ENCODE data around the gene FBXW2. TPM values are rescaled to one million over a fixed set of nuclear protein-coding genes. Genes with fewer than 3 reads are reported as not detected.
"Not testable (repeated sequence)": the region's sequence is repeated elsewhere in the genome, so short reads cannot be mapped to it uniquely, and the experiment has no call there.

Gene FBXW2
- total RNA-seq, 6 donors from 2014 or later = 42.2 to 149 (median 79.7) TPM

DNA sequence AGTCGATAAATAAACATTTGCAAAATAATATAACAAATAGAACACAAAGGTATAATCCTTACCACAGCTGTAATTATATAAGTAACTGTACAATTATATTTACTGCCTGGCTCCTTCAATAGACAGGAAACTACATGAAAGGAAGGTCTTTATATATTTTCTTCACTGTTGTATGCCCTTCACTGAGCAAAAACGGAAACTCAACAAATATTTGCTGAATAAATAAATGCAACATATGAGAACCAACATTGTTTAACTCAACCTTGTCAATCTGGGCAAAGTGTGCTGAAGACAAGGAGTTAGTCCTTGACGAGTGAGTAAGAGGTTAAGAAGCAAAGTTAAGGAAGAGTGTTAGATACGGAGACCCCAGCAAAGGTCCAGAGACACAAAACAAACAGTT is 26.9 kb upstream of the FBXW2 start:
- peaks cover 30 to 96% (median 56%) of the 10 kb centered on the region in 4 donors for H3K36me3 ChIP-seq
- 82 to 83% methylated on average over 4 of the region's 4 CpGs for WGBS, 2 donors

DNA sequence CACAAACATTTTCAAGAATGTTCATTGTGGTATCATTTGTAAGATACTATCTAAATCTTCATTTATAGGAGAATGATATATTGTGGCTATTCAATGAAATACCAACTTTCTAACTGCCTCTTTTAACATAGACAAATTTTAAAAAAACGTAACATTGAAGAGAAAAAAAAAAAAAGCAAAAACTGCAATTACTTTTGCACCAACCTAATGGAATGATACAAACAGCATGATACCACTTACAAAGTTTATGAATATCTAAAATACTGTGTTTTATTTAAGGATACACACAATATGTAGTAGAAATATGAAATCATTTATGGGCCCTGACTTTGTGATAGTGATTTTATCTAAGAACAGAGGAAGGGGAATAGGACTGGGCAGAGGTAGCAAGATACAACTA is 25.4 kb upstream of the FBXW2 start:
- no peak for TF ChIP-seq POLR2A (IDR thresholded peaks at IDR 0.05)
- no peak for TF ChIP-seq POLR2AphosphoS5 (IDR thresholded peaks at IDR 0.05)
- TF ChIP-seq EP300 (IDR thresholded peaks at IDR 0.05) = no peak
- TF ChIP-seq, protein P1, sequence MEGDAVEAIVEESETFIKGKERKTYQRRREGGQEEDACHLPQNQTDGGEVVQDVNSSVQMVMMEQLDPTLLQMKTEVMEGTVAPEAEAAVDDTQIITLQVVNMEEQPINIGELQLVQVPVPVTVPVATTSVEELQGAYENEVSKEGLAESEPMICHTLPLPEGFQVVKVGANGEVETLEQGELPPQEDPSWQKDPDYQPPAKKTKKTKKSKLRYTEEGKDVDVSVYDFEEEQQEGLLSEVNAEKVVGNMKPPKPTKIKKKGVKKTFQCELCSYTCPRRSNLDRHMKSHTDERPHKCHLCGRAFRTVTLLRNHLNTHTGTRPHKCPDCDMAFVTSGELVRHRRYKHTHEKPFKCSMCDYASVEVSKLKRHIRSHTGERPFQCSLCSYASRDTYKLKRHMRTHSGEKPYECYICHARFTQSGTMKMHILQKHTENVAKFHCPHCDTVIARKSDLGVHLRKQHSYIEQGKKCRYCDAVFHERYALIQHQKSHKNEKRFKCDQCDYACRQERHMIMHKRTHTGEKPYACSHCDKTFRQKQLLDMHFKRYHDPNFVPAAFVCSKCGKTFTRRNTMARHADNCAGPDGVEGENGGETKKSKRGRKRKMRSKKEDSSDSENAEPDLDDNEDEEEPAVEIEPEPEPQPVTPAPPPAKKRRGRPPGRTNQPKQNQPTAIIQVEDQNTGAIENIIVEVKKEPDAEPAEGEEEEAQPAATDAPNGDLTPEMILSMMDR (IDR thresholded peaks at IDR 0.05) = no peak
- ATAC-seq (ENCODE audit: low FRiP score in 2 of 2) (no peak), DNase-seq (no peak)
- H3K9me3 ChIP-seq = no peaks in the 10 kb centered on the region
- no peaks in the 10 kb centered on the region for H3K4me1 ChIP-seq
- H3K4me3 ChIP-seq = no peak overlapping the region
- 88 to 92% methylated on average over 1 of the region's 1 CpG for WGBS, 2 donors
- no peak overlapping the region for H3K27ac ChIP-seq
- peaks cover 27 to 87% (median 45%) of the 10 kb centered on the region in 4 donors for H3K36me3 ChIP-seq
- no peaks in the 10 kb centered on the region for H3K27me3 ChIP-seq

More for the DNA sequence above, 26.9 kb upstream of the FBXW2 start:
- H3K27ac ChIP-seq = no peak overlapping the region
- no peak for DNase-seq
- H3K9me3 ChIP-seq = no peaks in the 10 kb centered on the region
- no peak overlapping the region for H3K4me3 ChIP-seq
- no peak for TF ChIP-seq POLR2AphosphoS5 (IDR thresholded peaks at IDR 0.05)
- H3K4me1 ChIP-seq = no peaks in the 10 kb centered on the region
- no peak for ATAC-seq (ENCODE audit: low FRiP score in 2 of 2)
- no peaks in the 10 kb centered on the region for H3K27me3 ChIP-seq

DNA sequence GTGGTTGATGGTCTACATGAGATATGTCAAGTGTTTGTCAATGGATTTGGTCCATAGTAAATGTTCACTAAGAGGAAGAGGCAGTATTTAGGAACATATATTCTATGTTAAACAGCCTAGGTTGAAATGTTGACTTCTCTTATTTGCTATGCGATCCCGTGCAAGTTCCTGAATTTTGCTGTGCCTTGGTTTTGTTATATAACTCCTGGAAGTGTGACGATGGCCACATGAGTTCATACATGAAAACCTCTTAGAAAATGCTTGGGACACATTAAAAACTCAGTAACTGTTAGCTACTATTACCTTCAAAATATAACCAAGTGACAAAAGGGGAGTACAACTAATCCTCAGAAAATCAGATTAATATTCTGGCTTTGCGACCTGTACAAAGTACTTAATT is 21.9 kb upstream of the FBXW2 start:
- TF ChIP-seq POLR2AphosphoS5 (IDR thresholded peaks at IDR 0.05) (no peak), POLR2A (IDR thresholded peaks at IDR 0.05) (no peak), EP300 (IDR thresholded peaks at IDR 0.05) (no peak)
- TF ChIP-seq, protein P1 (IDR thresholded peaks at IDR 0.05) = no peak
- Histone ChIP-seq H3K27me3 (no peaks in the 10 kb centered on the region), H3K4me1 (no peaks in the 10 kb centered on the region), H3K4me3 (no peak overlapping the region), H3K9me3 (no peaks in the 10 kb centered on the region), H3K36me3 (peaks cover 17 to 52% (median 20%) of the 10 kb centered on the region in 4 donors), H3K27ac (no peak overlapping the region)
- no peak for DNase-seq
- WGBS, 2 donors = 94 to 97% methylated on average over 4 of the region's 4 CpGs
- ATAC-seq (ENCODE audit: low FRiP score in 2 of 2) = no peak

DNA sequence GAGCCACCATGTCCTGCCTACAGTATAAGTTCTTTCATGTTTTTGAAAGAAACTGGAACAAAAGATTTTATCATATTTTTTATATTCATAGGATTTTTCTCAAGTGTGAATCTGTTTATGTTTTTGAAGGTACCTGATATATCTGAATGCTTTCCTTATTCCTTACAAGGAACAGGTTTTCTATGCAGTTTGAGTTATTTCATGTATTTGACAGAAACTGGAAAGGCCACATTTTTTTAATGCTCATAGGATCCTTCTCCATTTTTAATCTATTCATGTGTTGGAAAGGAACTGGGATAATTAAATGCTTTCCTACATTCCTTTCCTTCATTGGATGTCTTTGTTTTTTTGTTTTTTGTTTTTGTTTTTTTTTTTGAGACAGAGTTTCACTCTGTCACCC is 15.7 kb upstream of the FBXW2 start:
- peaks cover 3 to 36% (median 11%) of the 10 kb centered on the region in 4 donors for H3K9me3 ChIP-seq
- H3K36me3 ChIP-seq = no peaks in the 10 kb centered on the region
- H3K27ac ChIP-seq = no peak overlapping the region
- no peaks in the 10 kb centered on the region for H3K27me3 ChIP-seq
- ATAC-seq (ENCODE audit: low FRiP score in 2 of 2) = no peak
- no peak for DNase-seq
- TF ChIP-seq POLR2AphosphoS5 (IDR thresholded peaks at IDR 0.05) (no peak), EP300 (IDR thresholded peaks at IDR 0.05) (no peak), POLR2A (IDR thresholded peaks at IDR 0.05) (no peak)
- TF ChIP-seq, protein P1 (IDR thresholded peaks at IDR 0.05) = no peak
- no peak overlapping the region for H3K4me3 ChIP-seq
- no peaks in the 10 kb centered on the region for H3K4me1 ChIP-seq

DNA sequence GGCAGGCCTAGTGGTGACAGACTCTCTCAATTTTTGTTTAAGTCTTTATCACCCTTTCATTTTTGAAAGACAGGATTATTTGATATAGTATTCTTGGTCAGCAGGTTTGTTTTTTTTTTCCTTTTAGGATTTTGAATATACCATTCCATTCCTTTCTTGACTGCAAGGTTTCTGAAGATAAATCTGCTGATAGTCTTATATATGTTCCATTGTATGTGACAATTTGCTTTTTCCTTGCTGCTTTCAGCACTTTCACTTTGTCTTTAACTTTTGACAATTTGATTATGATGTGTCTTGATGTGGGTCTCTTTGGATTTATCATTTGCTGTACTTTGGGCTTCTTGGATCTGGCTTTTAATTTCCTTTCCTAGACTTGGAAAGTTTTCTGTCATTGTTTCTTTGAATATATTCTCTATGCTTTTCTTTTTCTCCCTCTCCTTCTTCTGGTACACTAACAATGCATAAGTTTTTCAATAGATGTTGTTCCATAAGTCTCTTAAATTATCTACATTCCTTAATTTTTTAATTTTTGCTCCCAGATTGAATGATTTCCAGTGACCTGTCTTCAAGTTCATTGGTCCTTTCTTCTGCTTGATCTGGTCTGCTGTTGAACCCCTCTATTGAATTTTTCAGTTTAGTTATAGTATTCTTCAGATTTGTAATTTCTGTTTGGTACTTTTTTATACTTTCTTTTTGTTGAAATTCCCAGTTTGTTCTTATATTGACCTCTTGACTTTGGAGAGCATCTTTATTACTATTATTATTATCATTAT is 14.6 kb upstream of the FBXW2 start:
- Histone ChIP-seq H3K4me1 (no peaks in the 10 kb centered on the region), H3K36me3 (no peaks in the 10 kb centered on the region), H3K4me3 (no peak overlapping the region), H3K27me3 (no peaks in the 10 kb centered on the region), H3K9me3 (peaks cover 3 to 36% (median 11%) of the 10 kb centered on the region in 4 donors), H3K27ac (no peak overlapping the region)
- no peak for TF ChIP-seq POLR2AphosphoS5 (IDR thresholded peaks at IDR 0.05)
- TF ChIP-seq, protein P1 (IDR thresholded peaks at IDR 0.05) = no peak
- no peak for TF ChIP-seq POLR2A (IDR thresholded peaks at IDR 0.05)
- TF ChIP-seq EP300 (IDR thresholded peaks at IDR 0.05) = no peak
- DNase-seq (no peak), ATAC-seq (ENCODE audit: low FRiP score in 2 of 2) (no peak)

DNA sequence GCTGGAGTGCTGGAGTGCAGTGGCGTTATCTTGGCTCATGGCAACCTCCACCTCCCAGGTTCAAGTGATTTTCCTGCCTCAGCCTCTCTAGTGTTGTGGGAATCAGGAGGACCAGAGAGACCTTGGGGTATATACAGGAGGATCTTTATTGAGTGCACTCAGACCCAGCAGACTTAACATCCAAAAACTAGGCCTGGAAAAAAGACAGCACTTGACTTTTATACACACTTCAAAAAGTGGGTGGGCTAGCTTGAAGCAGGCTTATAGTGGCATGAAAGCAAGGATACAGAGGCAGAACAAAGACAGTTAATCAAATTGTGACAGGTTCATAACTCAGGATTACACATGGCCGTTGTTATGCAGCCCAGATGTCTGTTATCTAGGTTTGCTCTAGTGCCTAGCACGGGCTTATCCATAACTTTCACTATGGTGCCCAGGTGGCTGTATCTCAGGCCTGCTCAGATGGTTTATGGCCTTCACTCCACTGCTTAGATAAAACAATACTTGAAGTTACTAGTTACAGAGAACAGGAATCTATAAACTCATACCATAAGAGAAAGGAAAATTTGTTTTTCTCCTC is 11.7 kb upstream of the FBXW2 start:
- not testable (repeated sequence) for H3K27ac ChIP-seq; ATAC-seq (ENCODE audit: low FRiP score in 2 of 2); H3K27me3 ChIP-seq; H3K36me3 ChIP-seq; H3K4me3 ChIP-seq; H3K4me1 ChIP-seq; DNase-seq
- WGBS, 2 donors = 93 to 95% methylated on average over 3 of the region's 3 CpGs
- peaks cover 3 to 36% (median 11%) of the 10 kb centered on the region in 4 donors for H3K9me3 ChIP-seq

All from upper lobe of left lung (tissue), 6 donors.